ENCODE measurements around the gene MAD1L1. TPM values are rescaled to one million over a fixed set of nuclear protein-coding genes. Genes with fewer than 3 reads are reported as not detected.

Gene MAD1L1
- total and polyA plus RNA-seq, 2 experiments from 2014 or later = 38.2 to 69.8 TPM

DNA sequence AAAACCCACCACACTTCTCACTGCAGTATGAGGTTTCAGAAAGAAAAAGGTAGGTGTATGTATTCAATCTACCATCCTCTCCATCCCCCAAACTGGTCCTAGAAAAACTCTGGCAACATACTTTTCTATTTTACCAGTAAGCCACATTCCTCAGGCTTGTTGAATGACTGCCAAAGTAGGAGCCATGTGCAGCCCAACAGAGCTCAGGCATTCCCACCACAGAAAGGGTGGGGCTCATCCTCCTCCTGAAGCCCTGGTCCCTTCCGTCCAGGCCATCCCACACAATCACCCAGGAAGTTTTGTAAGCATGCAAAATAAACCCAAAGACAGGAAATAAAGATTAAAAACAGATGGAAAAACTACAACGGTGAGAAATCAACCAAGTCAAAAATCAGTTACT, 57.2 kb downstream of the MAD1L1 start:
- H3K4me1 ChIP-seq (ENCODE audit: insufficient read depth) = peaks cover 28% of the 10 kb centered on the region
- peaks cover 22% of the 10 kb centered on the region for H3F3A ChIP-seq (ENCODE audit: insufficient read depth)
- peak overlapping the region; percentile 63 for H3K9ac ChIP-seq
- H2AFZ ChIP-seq = peak overlapping the region; percentile 49
- H3K9me2 ChIP-seq (ENCODE audit: insufficient read depth) = no peaks in the 10 kb centered on the region
- peak overlapping the region; percentile 80 for H3K4me2 ChIP-seq (ENCODE audit: unreplicated experiment)
- no peaks in the 10 kb centered on the region for H3K9me3 ChIP-seq (ENCODE audit: low read depth)
- TF ChIP-seq EZH2 (IDR thresholded peaks at IDR 0.05; ENCODE audit: insufficient read depth, poor library complexity, severe bottlenecking) (no peak), EZH2phosphoT487 (IDR thresholded peaks at IDR 0.05; ENCODE audit: insufficient read depth, low read depth) (no peak)
- H3K79me2 ChIP-seq (ENCODE audit: insufficient read depth) = 0 out of 2 replicates have a peak, but pooled peaks cover 9% of the 10 kb centered on the region
- in situ Hi-C loops (cut with MboI) = no loop called here
- peak overlapping the region; percentile 41 for H3K4me3 ChIP-seq
- peak; percentile 97 for DNase-seq
- no peaks in the 10 kb centered on the region for H4K20me1 ChIP-seq (ENCODE audit: insufficient read depth)
- no peaks in the 10 kb centered on the region for H3K36me3 ChIP-seq (ENCODE audit: low read depth)
- 0% methylated on average over 2 of the region's 2 CpGs for WGBS, 2 experiments (ENCODE audit: low coverage in 1 of 2, low lambda C conversion rate in 2 of 2, missing lambda C conversion rate in 2 of 2)
- no peaks in the 10 kb centered on the region for H3K27me3 ChIP-seq (replicated peaks; ENCODE audit: insufficient read depth)
- peak overlapping the region; percentile 90 for H3K27ac ChIP-seq

DNA sequence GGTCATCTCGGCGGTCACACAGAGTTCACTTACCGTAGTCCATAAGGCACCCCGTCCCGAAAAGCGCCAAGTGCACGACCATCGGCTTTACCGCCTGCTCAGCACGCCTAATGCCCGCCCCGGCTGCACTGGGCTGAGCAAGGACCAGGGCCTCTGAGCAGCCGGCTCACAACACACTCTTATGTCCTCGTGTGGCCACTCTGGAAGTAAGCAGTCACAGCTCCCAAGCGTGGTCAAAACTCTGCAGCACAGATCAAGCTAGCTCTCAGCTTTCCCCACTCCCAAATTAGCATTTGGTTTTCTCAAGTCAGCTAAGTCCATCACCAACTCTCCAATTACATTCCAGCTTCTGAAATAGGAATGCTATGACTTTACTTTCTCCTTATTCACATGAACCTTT, 57.7 kb downstream of the MAD1L1 start:
- Histone ChIP-seq H3K4me3 (no peak overlapping the region), H3K9ac (peak overlapping the region; percentile 17; the same call in 1 of the 2 replicates), H2AFZ (no peak overlapping the region), H3K9me3 (ENCODE audit: low read depth) (no peaks in the 10 kb centered on the region), H3K9me2 (ENCODE audit: insufficient read depth) (no peaks in the 10 kb centered on the region), H3K4me1 (ENCODE audit: insufficient read depth) (peaks cover 28% of the 10 kb centered on the region), H3K27ac (peak overlapping the region; percentile 90), H3K36me3 (ENCODE audit: low read depth) (no peaks in the 10 kb centered on the region), H3F3A (ENCODE audit: insufficient read depth) (peaks cover 22% of the 10 kb centered on the region), H3K27me3 (replicated peaks; ENCODE audit: insufficient read depth) (no peaks in the 10 kb centered on the region), H3K79me2 (ENCODE audit: insufficient read depth) (0 out of 2 replicates have a peak, but pooled peaks cover 9% of the 10 kb centered on the region), H4K20me1 (ENCODE audit: insufficient read depth) (no peaks in the 10 kb centered on the region), H3K4me2 (ENCODE audit: unreplicated experiment) (peak overlapping the region; percentile 80)
- no peak for TF ChIP-seq EZH2phosphoT487 (IDR thresholded peaks at IDR 0.05; ENCODE audit: insufficient read depth, low read depth)
- TF ChIP-seq EZH2 (IDR thresholded peaks at IDR 0.05; ENCODE audit: insufficient read depth, poor library complexity, severe bottlenecking) = no peak
- in situ Hi-C loops (cut with MboI) = no loop called here
- DNase-seq = no peak
- WGBS, 2 experiments (ENCODE audit: low coverage in 1 of 2, low lambda C conversion rate in 2 of 2, missing lambda C conversion rate in 2 of 2) = 90 to 92% methylated on average over 15 of the region's 15 CpGs

DNA sequence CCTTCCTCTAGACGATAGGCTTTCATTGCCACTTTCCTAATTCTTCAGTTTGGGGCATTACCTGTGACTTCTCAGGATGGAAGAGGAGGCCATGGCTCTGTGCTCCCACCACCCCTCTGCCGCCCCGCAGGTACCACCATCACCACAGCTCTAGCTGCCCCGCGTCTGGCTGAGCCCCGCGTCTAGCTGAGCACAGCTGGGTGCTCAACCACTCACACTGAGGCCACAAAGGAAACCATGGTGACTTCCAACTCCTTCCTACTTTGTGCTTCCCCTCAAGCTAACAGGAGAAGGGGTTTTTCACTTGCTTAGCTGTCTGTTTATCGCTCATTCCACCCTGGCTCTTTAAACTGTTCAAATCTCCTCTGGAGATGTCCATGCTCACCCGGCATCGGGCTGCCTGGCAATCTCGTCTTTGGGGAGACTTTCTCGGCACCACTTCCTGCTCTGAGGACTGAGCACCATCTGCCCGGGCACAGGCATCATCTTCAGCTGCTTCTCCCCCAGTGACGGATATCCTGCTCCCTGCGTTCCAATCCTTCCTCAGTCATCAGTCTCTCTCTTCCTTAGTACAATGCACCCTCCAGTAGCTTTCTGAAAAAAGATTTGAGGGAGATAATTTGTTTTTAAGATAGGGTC, 59.4 kb downstream of the MAD1L1 start:
- Histone ChIP-seq H3K4me1 (ENCODE audit: insufficient read depth) (peaks cover 28% of the 10 kb centered on the region), H4K20me1 (ENCODE audit: insufficient read depth) (no peaks in the 10 kb centered on the region)
- DNase-seq = no peak

DNA sequence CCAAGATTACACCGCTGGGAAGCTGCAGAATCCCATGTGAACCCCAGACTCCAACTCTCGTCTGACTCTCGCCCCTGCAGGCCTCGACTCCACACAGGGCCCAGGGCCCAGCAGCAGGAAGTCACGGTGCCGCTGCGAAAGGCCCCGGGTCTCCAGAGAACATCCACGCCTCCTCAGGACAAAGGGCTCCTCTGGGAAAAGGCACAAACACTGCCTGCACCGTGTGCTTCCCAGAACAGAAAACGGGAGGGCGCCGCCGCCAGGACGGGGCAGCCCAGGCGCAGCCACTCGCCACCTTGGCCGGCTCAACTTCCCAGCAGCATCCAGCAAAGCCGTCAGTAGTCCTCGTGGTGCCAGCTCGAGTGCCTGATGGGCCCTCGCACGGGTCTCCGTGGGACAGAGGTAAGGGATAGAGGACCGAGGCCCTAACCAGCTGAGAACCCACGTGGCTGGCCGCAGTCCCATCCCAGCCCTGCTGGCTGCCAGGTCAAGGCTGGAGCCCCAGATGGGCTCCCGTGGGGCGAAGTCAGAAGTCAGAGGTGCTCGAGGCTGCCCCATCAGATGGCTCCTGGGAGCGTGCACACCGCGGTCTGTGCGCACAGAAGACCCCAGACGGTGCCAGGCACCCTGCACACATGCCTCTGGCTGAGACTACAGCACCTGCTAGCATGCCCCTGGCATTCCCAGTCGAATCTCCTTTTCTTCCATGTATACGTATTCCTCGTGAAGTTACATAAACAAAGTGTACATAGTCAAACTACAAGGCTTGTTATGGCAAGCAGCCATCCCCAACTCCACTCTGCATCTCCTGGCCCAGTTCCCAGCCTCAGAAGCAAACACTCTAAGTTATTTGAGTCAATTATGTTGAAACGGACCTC, 60.2 kb downstream of the MAD1L1 start:
- TF ChIP-seq EZH2 (IDR thresholded peaks at IDR 0.05; ENCODE audit: insufficient read depth, poor library complexity, severe bottlenecking) (no peak), EZH2phosphoT487 (IDR thresholded peaks at IDR 0.05; ENCODE audit: insufficient read depth, low read depth) (no peak)
- 0 out of 2 replicates have a peak, but pooled peaks cover 9% of the 10 kb centered on the region for H3K79me2 ChIP-seq (ENCODE audit: insufficient read depth)
- no peak overlapping the region for H3K4me3 ChIP-seq
- no peaks in the 10 kb centered on the region for H3K27me3 ChIP-seq (replicated peaks; ENCODE audit: insufficient read depth)
- H3K4me1 ChIP-seq (ENCODE audit: insufficient read depth) = peaks cover 28% of the 10 kb centered on the region
- H3K9me3 ChIP-seq (ENCODE audit: low read depth) = no peaks in the 10 kb centered on the region
- 94 to 95% methylated on average over 34 to 39 of the region's 39 CpGs for WGBS, 2 experiments (ENCODE audit: low coverage in 1 of 2, low lambda C conversion rate in 2 of 2, missing lambda C conversion rate in 2 of 2)
- no peak overlapping the region for H3K4me2 ChIP-seq (ENCODE audit: unreplicated experiment)
- in situ Hi-C loops (cut with MboI) = no loop called here
- H2AFZ ChIP-seq = no peak overlapping the region
- peak; percentile 78 for DNase-seq
- no peak overlapping the region for H3K27ac ChIP-seq
- H3F3A ChIP-seq (ENCODE audit: insufficient read depth) = peaks cover 22% of the 10 kb centered on the region
- H3K36me3 ChIP-seq (ENCODE audit: low read depth) = no peaks in the 10 kb centered on the region
- no peaks in the 10 kb centered on the region for H4K20me1 ChIP-seq (ENCODE audit: insufficient read depth)
- H3K9me2 ChIP-seq (ENCODE audit: insufficient read depth) = no peaks in the 10 kb centered on the region
- no peak overlapping the region for H3K9ac ChIP-seq

More for the DNA sequence above, 59.4 kb downstream of the MAD1L1 start:
- Histone ChIP-seq H2AFZ (no peak overlapping the region), H3K9me2 (ENCODE audit: insufficient read depth) (no peaks in the 10 kb centered on the region), H3K27ac (no peak overlapping the region), H3F3A (ENCODE audit: insufficient read depth) (peaks cover 22% of the 10 kb centered on the region), H3K4me3 (no peak overlapping the region), H3K27me3 (replicated peaks; ENCODE audit: insufficient read depth) (no peaks in the 10 kb centered on the region), H3K4me2 (ENCODE audit: unreplicated experiment) (no peak overlapping the region), H3K9me3 (ENCODE audit: low read depth) (no peaks in the 10 kb centered on the region), H3K36me3 (ENCODE audit: low read depth) (no peaks in the 10 kb centered on the region), H3K79me2 (ENCODE audit: insufficient read depth) (0 out of 2 replicates have a peak, but pooled peaks cover 9% of the 10 kb centered on the region), H3K9ac (no peak overlapping the region)
- WGBS, 2 experiments (ENCODE audit: low coverage in 1 of 2, low lambda C conversion rate in 2 of 2, missing lambda C conversion rate in 2 of 2) = 94 to 97% methylated on average over 15 of the region's 15 CpGs
- in situ Hi-C loops (cut with MboI) = no loop called here
- TF ChIP-seq EZH2phosphoT487 (IDR thresholded peaks at IDR 0.05; ENCODE audit: insufficient read depth, low read depth) (no peak), EZH2 (IDR thresholded peaks at IDR 0.05; ENCODE audit: insufficient read depth, poor library complexity, severe bottlenecking) (no peak)
